ENCODE results near the gene LGALS3BP. TPM values are rescaled to one million over a fixed set of nuclear protein-coding genes. Genes with fewer than 3 reads are reported as not detected.
"Not testable (repeated sequence)": the region's sequence is repeated elsewhere in the genome, so short reads cannot be mapped to it uniquely, and the experiment has no call there.

Gene LGALS3BP
- total RNA-seq, 1 experiment from 2014 or later, result 507 TPM

DNA sequence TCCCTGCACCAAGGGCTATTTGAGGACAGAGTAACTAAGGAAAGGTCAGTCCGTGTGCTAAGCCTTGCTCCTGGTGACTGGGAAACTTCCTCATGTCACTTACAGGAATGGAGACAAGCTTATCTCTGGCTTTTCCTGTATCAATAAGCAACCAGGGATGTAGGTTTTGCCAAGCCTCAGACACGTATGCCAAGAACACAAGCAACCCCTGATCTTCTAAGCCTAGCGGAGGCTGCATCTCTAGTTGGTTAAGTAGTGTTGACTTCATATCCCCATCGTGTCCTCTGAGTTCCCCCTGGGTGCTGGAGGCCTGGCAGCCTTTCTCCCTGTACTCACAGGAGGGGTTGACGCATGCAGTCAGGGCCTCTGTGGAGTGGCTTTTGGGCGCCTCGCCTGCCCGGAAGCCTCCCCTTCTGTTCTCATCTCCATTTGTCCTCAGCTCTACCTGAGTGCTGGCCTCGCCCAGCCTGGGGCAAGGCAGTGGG, 42.8 kb upstream of the LGALS3BP start:
- H3K4me3 ChIP-seq, result no peak overlapping the region
- H3K4me2 ChIP-seq, result no peak overlapping the region
- CTCF ChIA-PET, result interaction anchor here (0.7 to 1.0 kb wide), 2 partner anchors 23 to 789 kb away, joined by 3 to 4 read pairs; no protein-coding TSS in a partner anchor
- DNase-seq, result no peak
- no peaks in the 10 kb centered on the region for H4K20me1 ChIP-seq (ENCODE audit: insufficient read depth)
- TF ChIP-seq, protein P1, sequence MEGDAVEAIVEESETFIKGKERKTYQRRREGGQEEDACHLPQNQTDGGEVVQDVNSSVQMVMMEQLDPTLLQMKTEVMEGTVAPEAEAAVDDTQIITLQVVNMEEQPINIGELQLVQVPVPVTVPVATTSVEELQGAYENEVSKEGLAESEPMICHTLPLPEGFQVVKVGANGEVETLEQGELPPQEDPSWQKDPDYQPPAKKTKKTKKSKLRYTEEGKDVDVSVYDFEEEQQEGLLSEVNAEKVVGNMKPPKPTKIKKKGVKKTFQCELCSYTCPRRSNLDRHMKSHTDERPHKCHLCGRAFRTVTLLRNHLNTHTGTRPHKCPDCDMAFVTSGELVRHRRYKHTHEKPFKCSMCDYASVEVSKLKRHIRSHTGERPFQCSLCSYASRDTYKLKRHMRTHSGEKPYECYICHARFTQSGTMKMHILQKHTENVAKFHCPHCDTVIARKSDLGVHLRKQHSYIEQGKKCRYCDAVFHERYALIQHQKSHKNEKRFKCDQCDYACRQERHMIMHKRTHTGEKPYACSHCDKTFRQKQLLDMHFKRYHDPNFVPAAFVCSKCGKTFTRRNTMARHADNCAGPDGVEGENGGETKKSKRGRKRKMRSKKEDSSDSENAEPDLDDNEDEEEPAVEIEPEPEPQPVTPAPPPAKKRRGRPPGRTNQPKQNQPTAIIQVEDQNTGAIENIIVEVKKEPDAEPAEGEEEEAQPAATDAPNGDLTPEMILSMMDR (conservative IDR thresholded peaks at IDR 0.05), result no peak
- H3K9me3 ChIP-seq (ENCODE audit: insufficient read depth, low read depth), result no peaks in the 10 kb centered on the region
- H3K36me3 ChIP-seq (ENCODE audit: low read depth), result no peaks in the 10 kb centered on the region
- intact Hi-C loops (cut with micrococcal nuclease; ENCODE audit: unreplicated experiment), result no loop called here
- H3K4me1 ChIP-seq (replicated peaks; ENCODE audit: insufficient read depth), result peaks cover 64% of the 10 kb centered on the region
- BruUV-seq (replicated peaks), result no TSS peak
- H3K79me2 ChIP-seq (ENCODE audit: low read depth), result no peaks in the 10 kb centered on the region
- H2AFZ ChIP-seq, result no peak overlapping the region
- POLR2A ChIA-PET (ENCODE audit: unreplicated experiment), result no interaction called here
- H3K27me3 ChIP-seq (ENCODE audit: insufficient read depth, low read depth), result no peaks in the 10 kb centered on the region
- no peaks in the 10 kb centered on the region for H3K9me2 ChIP-seq (ENCODE audit: insufficient read depth)
- H3K27ac ChIP-seq, result no peak overlapping the region
- peaks cover 19% of the 10 kb centered on the region; the same call in 1 of the 2 replicates for H3F3A ChIP-seq (ENCODE audit: insufficient read depth, low read depth)

DNA sequence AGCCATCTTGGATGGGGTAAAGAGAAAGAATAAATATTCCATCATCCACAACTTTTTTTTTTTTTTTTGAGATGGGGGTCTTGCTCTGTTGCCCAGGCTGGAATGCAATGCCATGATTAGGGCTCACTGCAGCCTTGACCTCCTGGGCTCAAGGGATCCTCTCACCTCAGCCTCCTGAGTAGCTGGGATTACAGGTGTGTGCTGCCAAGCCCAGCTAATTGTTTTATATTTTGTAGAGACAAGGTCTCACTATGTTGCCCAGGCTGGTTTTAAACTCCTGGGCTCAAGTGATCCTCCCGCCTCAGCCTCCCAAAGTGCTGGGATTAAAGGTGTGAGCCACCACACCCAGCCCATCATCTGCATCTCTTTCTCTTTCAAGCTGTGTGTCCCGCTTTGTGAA, 42.2 kb upstream of the LGALS3BP start:
- H3K27ac ChIP-seq; H3K79me2 ChIP-seq (ENCODE audit: low read depth); BruUV-seq (replicated peaks); DNase-seq; H3K4me2 ChIP-seq; intact Hi-C loops (cut with micrococcal nuclease; ENCODE audit: unreplicated experiment); H3K36me3 ChIP-seq (ENCODE audit: low read depth); H2AFZ ChIP-seq; H3K9me3 ChIP-seq (ENCODE audit: insufficient read depth, low read depth); H3K27me3 ChIP-seq (ENCODE audit: insufficient read depth, low read depth); H4K20me1 ChIP-seq (ENCODE audit: insufficient read depth); H3K9me2 ChIP-seq (ENCODE audit: insufficient read depth); POLR2A ChIA-PET (ENCODE audit: unreplicated experiment); H3K4me3 ChIP-seq: not testable (repeated sequence)
- CTCF ChIA-PET, result interaction anchor here (1.0 kb wide), 1 partner anchor 24 kb away, joined by 4 read pairs; no protein-coding TSS in a partner anchor
- Histone ChIP-seq H3K4me1 (replicated peaks; ENCODE audit: insufficient read depth) (peaks cover 64% of the 10 kb centered on the region), H3F3A (ENCODE audit: insufficient read depth, low read depth) (peaks cover 20% of the 10 kb centered on the region; the same call in 1 of the 2 replicates)

DNA sequence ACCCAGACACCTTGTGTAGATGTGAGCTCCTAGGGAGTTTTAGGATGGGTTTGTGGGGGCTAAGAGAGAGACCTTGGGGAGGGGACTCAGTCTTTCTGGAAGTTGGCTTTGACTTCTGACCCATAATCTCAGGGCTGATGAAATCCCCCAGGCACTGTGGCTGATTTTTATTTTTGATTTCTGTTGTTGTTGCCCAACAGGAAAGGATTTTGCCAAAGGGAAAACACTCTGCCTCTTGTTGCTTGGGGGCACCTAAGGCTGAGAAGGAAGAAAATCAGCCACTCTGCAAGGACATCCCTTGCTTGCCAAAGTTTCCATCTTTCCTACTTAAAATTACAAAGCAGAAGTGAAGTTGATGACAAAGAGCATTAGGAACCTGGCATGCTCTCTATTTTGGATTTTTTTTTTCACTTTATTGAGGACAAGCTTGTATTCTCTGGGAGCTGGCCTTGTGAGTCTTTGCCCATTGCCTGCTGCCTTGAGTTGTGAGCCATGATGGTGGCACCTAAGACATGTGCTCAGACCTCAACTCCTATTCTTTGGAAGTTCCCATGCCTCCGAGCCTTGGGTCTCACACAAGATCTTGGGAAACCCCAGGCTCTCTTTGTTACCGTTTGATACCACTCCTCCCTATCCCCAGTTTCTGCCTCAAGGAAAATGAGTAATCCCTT, 41.0 kb upstream of the LGALS3BP start:
- DNase-seq, result no peak
- no peak for TF ChIP-seq EZH2 (IDR thresholded peaks at IDR 0.05; ENCODE audit: low read depth)
- TF ChIP-seq, protein P1 (conservative IDR thresholded peaks at IDR 0.05), result no peak
- no TSS peak for BruUV-seq (replicated peaks)
- Histone ChIP-seq H3K4me2 (peak overlapping the region; percentile 40), H3K9me2 (ENCODE audit: insufficient read depth) (no peaks in the 10 kb centered on the region), H2AFZ (no peak overlapping the region), H4K20me1 (ENCODE audit: insufficient read depth) (no peaks in the 10 kb centered on the region), H3K4me1 (replicated peaks; ENCODE audit: insufficient read depth) (peaks cover 58% of the 10 kb centered on the region), H3K27ac (peak overlapping the region; percentile 49; the same call in 1 of the 2 replicates), H3K27me3 (ENCODE audit: insufficient read depth, low read depth) (no peaks in the 10 kb centered on the region), H3K79me2 (ENCODE audit: low read depth) (no peaks in the 10 kb centered on the region), H3K9me3 (ENCODE audit: insufficient read depth, low read depth) (no peaks in the 10 kb centered on the region), H3K4me3 (no peak overlapping the region), H3F3A (ENCODE audit: insufficient read depth, low read depth) (peaks cover 22% of the 10 kb centered on the region; the same call in 1 of the 2 replicates), H3K36me3 (ENCODE audit: low read depth) (no peaks in the 10 kb centered on the region)
- ChIA-PET CTCF (interaction anchor here (0.6 to 0.7 kb wide), 3 partner anchors 22 to 96 kb away, joined by 3 to 5 read pairs (median 4); no protein-coding TSS in a partner anchor), POLR2A (ENCODE audit: unreplicated experiment) (interaction anchor here (0.6 kb wide), 1 partner anchor 74 kb away, joined by 6 read pairs; no protein-coding TSS in a partner anchor)
- intact Hi-C loops (cut with micrococcal nuclease; ENCODE audit: unreplicated experiment), result no loop called here

Measured in PC-9 (cell line).